Keratinocyte (primary cell): ENCODE measurements around the gene ALLC.

ENCODE experiments used
- CTCF ChIP-seq, 3 experiments: IDR thresholded peaks in 1 of 3; conservative IDR thresholded peaks in 1 of 3; optimal IDR thresholded peaks in 1 of 3; 2 replicates in 2 of 3; 3 replicates in 1 of 3; pipeline versions ENCODE3 to v1.5.1; 2011; ENCODE audit warnings: low read length in 3 of 3, mild to moderate bottlenecking in 3 of 3, moderate library complexity in 2 of 3, control low read depth in 1 of 3, inconsistent platforms in 1 of 3; ENCODE audit not compliant: insufficient read depth in 2 of 3; ENCODE audit errors: extremely low read depth in 1 of 3
- EZH2 ChIP-seq: IDR thresholded peaks from one replicate; pipeline ENCODE4 v1.6.1; 2012; ENCODE audit warnings: inconsistent platforms, mild to moderate bottlenecking, low read length, moderate library complexity

DNA sequence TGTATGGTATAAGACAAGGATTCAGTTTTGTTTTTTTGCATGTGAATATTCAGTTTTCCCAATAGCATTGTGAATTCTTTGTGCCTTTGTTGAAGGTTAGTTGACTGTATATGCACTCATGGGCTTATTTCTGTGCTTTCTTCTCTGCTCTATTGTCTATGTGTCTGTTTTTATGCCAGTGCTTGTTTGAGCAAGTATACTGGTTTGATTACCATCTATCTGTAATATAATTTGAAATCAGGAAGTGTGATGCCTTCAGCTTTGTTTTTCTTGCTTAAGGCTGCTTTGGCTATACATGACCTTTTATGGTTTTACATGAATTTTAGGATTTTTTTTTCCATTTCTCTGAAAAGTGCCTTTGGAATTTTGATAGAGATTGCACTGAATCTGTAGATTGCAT lies 39.6 kb upstream of the ALLC start:
- no peak for TF ChIP-seq EZH2
- TF ChIP-seq CTCF (optimal IDR thresholded peaks at IDR 0.05 in 1 of 3, IDR thresholded peaks at IDR 0.05 in 1 of 3, conservative IDR thresholded peaks at IDR 0.05 in 1 of 3; ENCODE audit: extremely low read depth in 1 of 3, insufficient read depth in 2 of 3, low read length in 3 of 3), result no peak
